ENCODE measurements around the gene ZNF318. TPM values are rescaled to one million over a fixed set of nuclear protein-coding genes. Genes with fewer than 3 reads are reported as not detected.
"Not testable (repeated sequence)": the region's sequence is repeated elsewhere in the genome, so short reads cannot be mapped to it uniquely, and the experiment has no call there.

Gene ZNF318
- total RNA-seq, 4 donors from 2014 or later, result 11.1 to 17.3 (median 14.6) TPM

DNA sequence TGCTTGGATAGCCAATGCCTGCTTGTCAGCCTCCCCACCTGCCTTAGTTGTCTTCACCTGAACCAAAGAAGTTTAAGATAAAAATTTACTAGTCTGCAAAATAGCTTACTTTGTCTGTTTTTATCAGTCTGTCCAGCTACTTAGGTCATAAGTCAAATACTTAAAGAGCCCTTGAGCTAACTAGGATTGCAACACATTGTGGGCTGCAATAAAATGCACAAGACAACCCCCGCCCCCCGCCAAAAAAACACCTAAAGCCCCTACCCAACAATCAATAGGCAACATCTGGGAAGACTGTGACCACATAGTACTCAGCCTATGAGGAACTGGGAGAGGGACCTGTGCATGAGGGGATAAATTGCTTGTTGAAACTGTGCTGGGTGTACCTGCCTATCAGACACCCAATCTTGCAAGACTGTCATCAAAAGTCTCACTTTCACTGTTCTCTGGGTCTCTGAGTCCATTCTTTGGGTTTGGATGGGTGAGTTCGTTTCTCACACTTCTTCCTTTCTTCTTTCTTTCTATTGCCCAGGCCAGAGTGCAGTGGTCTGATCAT, 30.6 kb upstream of the ZNF318 start:
- no peaks in the 10 kb centered on the region for H3K9me3 ChIP-seq
- WGBS, result 79% methylated on average over 3 of the region's 3 CpGs
- H3K27me3 ChIP-seq, result no peaks in the 10 kb centered on the region
- intact Hi-C loops (cut with DNase I), result no loop called here
- H3K27ac ChIP-seq (replicated peaks in 1 of 4), result no peak overlapping the region
- no peaks in the 10 kb centered on the region for H3K36me3 ChIP-seq
- DNase-seq (ENCODE audit: extremely low spot score), result no peak
- no peaks in the 10 kb centered on the region for H3K4me1 ChIP-seq
- H3K4me3 ChIP-seq, result no peak overlapping the region
- no peak for TF ChIP-seq POLR2AphosphoS5 (IDR thresholded peaks at IDR 0.05)
- TF ChIP-seq, protein P1, sequence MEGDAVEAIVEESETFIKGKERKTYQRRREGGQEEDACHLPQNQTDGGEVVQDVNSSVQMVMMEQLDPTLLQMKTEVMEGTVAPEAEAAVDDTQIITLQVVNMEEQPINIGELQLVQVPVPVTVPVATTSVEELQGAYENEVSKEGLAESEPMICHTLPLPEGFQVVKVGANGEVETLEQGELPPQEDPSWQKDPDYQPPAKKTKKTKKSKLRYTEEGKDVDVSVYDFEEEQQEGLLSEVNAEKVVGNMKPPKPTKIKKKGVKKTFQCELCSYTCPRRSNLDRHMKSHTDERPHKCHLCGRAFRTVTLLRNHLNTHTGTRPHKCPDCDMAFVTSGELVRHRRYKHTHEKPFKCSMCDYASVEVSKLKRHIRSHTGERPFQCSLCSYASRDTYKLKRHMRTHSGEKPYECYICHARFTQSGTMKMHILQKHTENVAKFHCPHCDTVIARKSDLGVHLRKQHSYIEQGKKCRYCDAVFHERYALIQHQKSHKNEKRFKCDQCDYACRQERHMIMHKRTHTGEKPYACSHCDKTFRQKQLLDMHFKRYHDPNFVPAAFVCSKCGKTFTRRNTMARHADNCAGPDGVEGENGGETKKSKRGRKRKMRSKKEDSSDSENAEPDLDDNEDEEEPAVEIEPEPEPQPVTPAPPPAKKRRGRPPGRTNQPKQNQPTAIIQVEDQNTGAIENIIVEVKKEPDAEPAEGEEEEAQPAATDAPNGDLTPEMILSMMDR (IDR thresholded peaks at IDR 0.05), result no peak
- TF ChIP-seq POLR2A (IDR thresholded peaks at IDR 0.05; ENCODE audit: low read depth), result no peak
- no peak for TF ChIP-seq EP300 (IDR thresholded peaks at IDR 0.05)

GRCh38 chr6:43396408-43397149, 27.1 kb upstream of the ZNF318 start:
- intact Hi-C loops (cut with DNase I), result no loop called here

DNA sequence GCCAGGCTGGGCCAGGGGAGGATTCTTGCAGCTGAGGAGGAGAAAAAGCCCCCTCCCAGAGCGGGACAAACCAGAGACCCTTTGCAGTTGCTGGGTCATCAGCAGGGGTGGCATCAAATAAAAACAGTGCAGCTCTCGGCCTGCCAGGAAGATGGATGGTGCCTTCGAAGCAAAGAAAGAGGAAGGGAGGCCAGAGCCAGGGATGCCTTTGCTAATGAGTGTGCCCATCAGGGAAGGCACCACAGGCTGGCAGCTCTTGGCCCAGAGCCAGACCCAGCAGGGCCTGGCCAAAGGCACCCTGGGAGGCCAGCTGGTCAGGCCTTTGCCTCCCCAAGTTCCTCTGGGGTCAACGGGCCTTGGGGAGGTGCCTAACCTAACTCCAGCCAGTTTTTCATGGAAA, 26.3 kb upstream of the ZNF318 start:
- no peak overlapping the region for H3K27ac ChIP-seq (replicated peaks in 1 of 4)
- intact Hi-C loops (cut with DNase I), result no loop called here
- no peak for TF ChIP-seq POLR2AphosphoS5 (IDR thresholded peaks at IDR 0.05)
- TF ChIP-seq POLR2A (IDR thresholded peaks at IDR 0.05; ENCODE audit: low read depth), result no peak

More at GRCh38 chr6:43396408-43397149, 27.1 kb upstream of the ZNF318 start:
- TF ChIP-seq POLR2AphosphoS5 (IDR thresholded peaks at IDR 0.05) (no peak), EP300 (IDR thresholded peaks at IDR 0.05) (no peak), POLR2A (IDR thresholded peaks at IDR 0.05; ENCODE audit: low read depth) (no peak)
- TF ChIP-seq, protein P1 (IDR thresholded peaks at IDR 0.05), result no peak
- DNase-seq (ENCODE audit: extremely low spot score), result no peak
- Histone ChIP-seq H3K4me3 (no peak overlapping the region), H3K4me1 (no peaks in the 10 kb centered on the region), H3K36me3 (no peaks in the 10 kb centered on the region), H3K9me3 (no peaks in the 10 kb centered on the region), H3K27ac (replicated peaks in 1 of 4) (no peak overlapping the region), H3K27me3 (peaks cover 0 to 5% (median 0%) of the 10 kb centered on the region in 4 donors)
- 93% methylated on average over 6 of the region's 6 CpGs for WGBS

GRCh38 chr6:43394982-43395381, 25.5 kb upstream of the ZNF318 start:
- no peak for TF ChIP-seq POLR2AphosphoS5 (IDR thresholded peaks at IDR 0.05)
- TF ChIP-seq EP300 (IDR thresholded peaks at IDR 0.05), result no peak
- no peak for TF ChIP-seq POLR2A (IDR thresholded peaks at IDR 0.05; ENCODE audit: low read depth)
- TF ChIP-seq, protein P1 (IDR thresholded peaks at IDR 0.05), result no peak
- H3K4me3 ChIP-seq, result no peak overlapping the region
- no peak for DNase-seq (ENCODE audit: extremely low spot score)

More for the DNA sequence above, 26.3 kb upstream of the ZNF318 start:
- H3K36me3 ChIP-seq, result no peaks in the 10 kb centered on the region
- no peaks in the 10 kb centered on the region for H3K9me3 ChIP-seq
- H3K4me3 ChIP-seq, result no peak overlapping the region
- H3K27me3 ChIP-seq, result peaks cover 0 to 10% (median 1%) of the 10 kb centered on the region in 4 donors
- no peaks in the 10 kb centered on the region for H3K4me1 ChIP-seq
- no peak for DNase-seq (ENCODE audit: extremely low spot score)
- 50% methylated on average over 4 of the region's 4 CpGs for WGBS

GRCh38 chr6:43393602-43394001, 24.2 kb upstream of the ZNF318 start:
- no peak for TF ChIP-seq POLR2AphosphoS5 (IDR thresholded peaks at IDR 0.05)
- TF ChIP-seq, protein P1 (IDR thresholded peaks at IDR 0.05), result no peak
- no peak for TF ChIP-seq POLR2A (IDR thresholded peaks at IDR 0.05; ENCODE audit: low read depth)
- TF ChIP-seq EP300 (IDR thresholded peaks at IDR 0.05), result no peak
- 56% methylated on average over 5 of the region's 5 CpGs for WGBS
- intact Hi-C loops (cut with DNase I), result no loop called here
- Histone ChIP-seq H3K4me3 (no peak overlapping the region), H3K27ac (replicated peaks in 1 of 4) (no peak overlapping the region), H3K27me3 (peaks cover 0 to 24% (median 1%) of the 10 kb centered on the region in 4 donors), H3K36me3 (no peaks in the 10 kb centered on the region), H3K4me1 (no peaks in the 10 kb centered on the region), H3K9me3 (no peaks in the 10 kb centered on the region)
- DNase-seq (ENCODE audit: extremely low spot score), result no peak

More at GRCh38 chr6:43394982-43395381, 25.5 kb upstream of the ZNF318 start:
- no peaks in the 10 kb centered on the region for H3K4me1 ChIP-seq
- WGBS, result 83% methylated on average over 4 of the region's 4 CpGs
- H3K27ac ChIP-seq (replicated peaks in 1 of 4), result no peak overlapping the region
- intact Hi-C loops (cut with DNase I), result no loop called here
- no peaks in the 10 kb centered on the region for H3K36me3 ChIP-seq
- H3K9me3 ChIP-seq, result no peaks in the 10 kb centered on the region
- H3K27me3 ChIP-seq, result peaks cover 0 to 16% (median 1%) of the 10 kb centered on the region in 4 donors

- H3K9me3 ChIP-seq; H3K27ac ChIP-seq (replicated peaks in 1 of 4); H3K4me3 ChIP-seq; H3K36me3 ChIP-seq; DNase-seq (ENCODE audit: extremely low spot score); intact Hi-C loops (cut with DNase I); H3K4me1 ChIP-seq: not testable (repeated sequence)
- WGBS, result 57% methylated on average over 11 of the region's 11 CpGs
- peaks cover 0 to 29% (median 1%) of the 10 kb centered on the region in 4 donors for H3K27me3 ChIP-seq
Measured at GRCh38 chr6:43393133-43393532, 23.7 kb upstream of the ZNF318 start.

All from esophagus muscularis mucosa (tissue), 4 donors.